Activated CD4-positive, alpha-beta T cell treated with anti-CD3 and anti-CD28 coated beads, Interleukin-2, Interleukin-4, amounts not matched to agents 100 ng/mL and 50 ng/mL, durations not matched to agents 16 hours and 8 hours (primary cell): ENCODE measurements around the gene KRT40.

Experiments
- DNase-seq: peaks from one replicate; pipeline ENCODE4 v3.0.0-alpha.2; 2020; ENCODE audit warnings: low spot score

KRT40 gene

GRCh38 chr17:40952154-40952553 is 32.0 kb downstream of the KRT40 start:
- DNase-seq: no peak

- no peak for DNase-seq
These were observed 33.0 kb downstream of the KRT40 start for GRCh38 chr17:40951011-40951622.

GRCh38 chr17:40950176-40950575 is 34.0 kb downstream of the KRT40 start:
- no peak for DNase-seq

- DNase-seq: no peak
These were observed 34.7 kb downstream of the KRT40 start for GRCh38 chr17:40949418-40949817.

GRCh38 chr17:40947929-40948328 is 36.2 kb downstream of the KRT40 start:
- no peak for DNase-seq

- DNase-seq: no peak
These were observed 38.7 kb downstream of the KRT40 start for GRCh38 chr17:40945414-40945813.

GRCh38 chr17:40944531-40944930 is 39.6 kb downstream of the KRT40 start:
- no peak for DNase-seq

GRCh38 chr17:40942553-40942952 is 41.6 kb downstream of the KRT40 start:
- no peak for DNase-seq

GRCh38 chr17:40940266-40940665 is 43.9 kb downstream of the KRT40 start:
- DNase-seq: no peak

GRCh38 chr17:40938981-40939380 is 45.1 kb downstream of the KRT40 start:
- no peak for DNase-seq

GRCh38 chr17:40937384-40937819 is 46.7 kb downstream of the KRT40 start, which contains the start of gene KRT23:
Gene KRT23, minus strand, starts transcription at chr17:40937646. Its CDS starts 1,043 bp downstream, at chr17:40936603.
- DNase-seq: no peak

GRCh38 chr17:40936976-40937375 is 47.1 kb downstream of the KRT40 start:
- no peak for DNase-seq

- no peak for DNase-seq
These were observed 47.6 kb downstream of the KRT40 start for GRCh38 chr17:40936437-40936971.

- DNase-seq: no peak
These were observed 48.5 kb downstream of the KRT40 start for GRCh38 chr17:40935624-40936023.

GRCh38 chr17:40932608-40933007 is 51.5 kb downstream of the KRT40 start:
- no peak for DNase-seq

GRCh38 chr17:40931311-40931710 is 52.8 kb downstream of the KRT40 start:
- no peak for DNase-seq
